Activated naive CD8-positive, alpha-beta T cell treated with anti-CD3 and anti-CD28 coated beads, Interleukin-2, amount 50 U/mL, for 24 hours (primary cell): ENCODE data around the gene JTB.
A peak's percentile ranks its signal among the peaks of the same experiment; 100 is the strongest.

Source experiments
- ATAC-seq: fragments of 150-1000 bp; cut with Tn5 transposase; one replicate; pipeline ENCODE4 v1.10.0; 2021
- DNase-seq: peaks from one replicate; pipeline ENCODE4 v3.0.0; 2021
- H3K27ac Mint-ChIP-seq: one replicate; pipeline ENCODE4 v1.8.0; 2021; ENCODE audit warnings: mild to moderate bottlenecking, mixed read lengths
- H3K27me3 Mint-ChIP-seq: one replicate; pipeline ENCODE4 v1.8.0; 2021; ENCODE audit warnings: mixed read lengths
- H3K36me3 Mint-ChIP-seq: one replicate; pipeline ENCODE4 v1.8.0; 2021; ENCODE audit warnings: low read depth, mixed read lengths
- H3K4me1 Mint-ChIP-seq: one replicate; pipeline ENCODE4 v1.8.0; 2021; ENCODE audit warnings: mixed read lengths
- H3K4me3 Mint-ChIP-seq: one replicate; pipeline ENCODE4 v1.8.0; 2021; ENCODE audit warnings: mild to moderate bottlenecking, moderate library complexity, mixed read lengths
- H3K9me3 Mint-ChIP-seq: one replicate; pipeline ENCODE4 v1.8.0; 2021; ENCODE audit warnings: mixed read lengths

Gene JTB

DNA sequence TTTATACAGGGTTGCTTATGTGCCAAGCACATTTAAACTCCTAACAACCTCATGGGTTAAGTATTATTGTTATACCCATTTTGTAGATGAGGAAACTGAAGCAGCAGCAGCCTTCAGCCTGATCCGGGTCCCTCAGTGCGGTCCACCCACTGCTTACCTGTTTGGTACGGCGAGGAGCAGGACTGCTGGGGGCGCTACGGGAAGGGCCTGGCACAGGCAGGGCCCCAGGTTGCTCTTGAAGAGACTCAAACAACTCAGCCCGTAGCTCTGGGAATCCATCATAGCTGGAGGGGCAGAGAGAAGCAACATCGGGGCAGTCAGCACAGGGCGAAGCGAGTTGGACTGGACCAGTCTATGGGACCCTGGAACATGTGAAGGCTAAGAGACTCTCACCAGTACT lies 40.1 kb downstream of the JTB start:
- ATAC-seq: no peak
- no peak for DNase-seq
- H3K27ac Mint-ChIP-seq: no peak overlapping the region
- no peaks in the 10 kb centered on the region for H3K27me3 Mint-ChIP-seq
- H3K36me3 Mint-ChIP-seq: peaks cover 52% of the 10 kb centered on the region
- no peaks in the 10 kb centered on the region for H3K4me1 Mint-ChIP-seq
- no peaks in the 10 kb centered on the region for H3K9me3 Mint-ChIP-seq
- H3K4me3 Mint-ChIP-seq: no peak overlapping the region

DNA sequence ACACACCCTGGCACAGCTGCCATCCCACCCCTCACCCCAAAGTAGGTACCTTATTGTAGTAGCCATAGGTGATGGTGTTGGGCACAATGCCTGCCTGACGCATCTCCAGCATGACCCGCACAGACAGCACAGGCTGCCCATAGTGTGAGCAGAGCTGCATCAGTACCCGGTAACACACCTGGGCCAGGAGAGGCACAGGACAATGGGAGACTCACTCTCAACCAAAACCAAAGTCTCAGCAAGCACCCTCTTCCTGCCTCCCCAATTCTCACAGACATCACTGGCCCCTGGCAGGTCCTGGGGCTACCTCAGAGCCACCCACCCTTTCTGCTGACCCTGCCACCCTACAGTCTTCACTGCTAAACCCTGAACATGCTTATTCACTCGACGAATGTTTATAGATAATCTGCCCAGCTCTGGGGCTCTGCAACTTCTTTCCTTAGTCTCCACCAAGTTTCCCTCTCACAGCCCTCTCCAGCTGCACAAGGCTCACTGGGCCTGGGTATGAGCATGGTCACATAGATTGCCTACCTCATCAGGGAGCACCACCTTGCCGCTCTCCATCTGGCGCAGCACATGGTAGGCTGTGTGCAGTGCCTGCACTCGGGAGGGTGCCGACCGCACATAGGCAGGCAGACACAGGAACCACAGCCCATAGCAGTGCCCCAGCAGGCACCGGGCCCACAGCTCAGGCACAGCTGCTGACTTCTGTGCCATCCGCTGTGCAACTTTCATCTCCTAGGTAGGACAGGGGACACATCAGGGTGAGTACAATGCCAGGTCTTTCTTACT lies 41.3 kb downstream of the JTB start:
- H3K4me1 Mint-ChIP-seq: no peaks in the 10 kb centered on the region
- H3K36me3 Mint-ChIP-seq: peaks cover 46% of the 10 kb centered on the region
- no peak overlapping the region for H3K27ac Mint-ChIP-seq
- no peak for ATAC-seq
- no peak overlapping the region for H3K4me3 Mint-ChIP-seq
- no peaks in the 10 kb centered on the region for H3K9me3 Mint-ChIP-seq
- no peaks in the 10 kb centered on the region for H3K27me3 Mint-ChIP-seq
- no peak for DNase-seq

DNA sequence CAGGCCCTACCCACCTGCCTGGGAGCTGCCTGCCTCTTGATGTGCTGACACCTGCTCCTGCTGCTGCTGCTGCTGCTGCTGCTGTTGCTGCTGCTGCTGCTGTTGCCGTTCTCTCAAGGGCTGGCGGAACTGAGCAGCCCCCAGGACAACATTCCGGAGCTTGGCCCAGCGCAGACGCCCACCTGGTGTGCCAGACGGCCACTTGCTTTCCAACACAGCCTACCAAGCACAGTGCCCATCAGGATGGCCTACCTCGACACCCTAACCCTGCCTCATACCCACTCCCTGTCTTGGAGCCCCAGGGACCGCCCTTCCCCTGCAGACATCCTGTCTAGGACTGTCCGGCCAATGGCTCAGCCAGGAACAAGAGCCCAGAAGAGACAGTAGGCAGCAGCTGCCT lies 42.7 kb downstream of the JTB start:
- ATAC-seq (no peak), DNase-seq (no peak)
- no peaks in the 10 kb centered on the region for H3K9me3 Mint-ChIP-seq
- H3K27ac Mint-ChIP-seq: no peak overlapping the region
- no peaks in the 10 kb centered on the region for H3K4me1 Mint-ChIP-seq
- no peak overlapping the region for H3K4me3 Mint-ChIP-seq
- peaks cover 36% of the 10 kb centered on the region for H3K36me3 Mint-ChIP-seq
- no peaks in the 10 kb centered on the region for H3K27me3 Mint-ChIP-seq

DNA sequence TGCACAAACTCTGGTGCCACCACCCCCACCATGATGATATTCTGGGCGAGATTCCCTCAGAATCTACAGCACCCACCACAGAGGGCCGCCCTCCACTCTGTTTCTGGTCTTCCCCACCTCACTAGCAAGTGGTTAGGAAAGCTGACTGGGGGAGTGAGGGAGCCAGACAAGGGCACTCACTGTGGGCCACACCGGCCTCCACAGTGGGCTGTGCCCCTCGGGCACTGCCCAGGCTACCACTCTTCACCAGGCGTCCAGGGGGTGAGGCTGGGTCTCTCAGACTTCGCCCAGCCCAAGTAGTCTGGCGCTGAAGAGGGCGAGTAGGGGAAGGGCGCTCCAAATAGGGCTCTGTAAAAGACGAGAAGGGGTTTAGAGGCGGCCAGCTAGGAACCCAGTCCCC lies 43.5 kb downstream of the JTB start:
- Mint-ChIP-seq H3K4me3 (no peak overlapping the region), H3K9me3 (no peaks in the 10 kb centered on the region), H3K27ac (no peak overlapping the region), H3K27me3 (no peaks in the 10 kb centered on the region), H3K4me1 (no peaks in the 10 kb centered on the region), H3K36me3 (peaks cover 31% of the 10 kb centered on the region)
- ATAC-seq: no peak
- no peak for DNase-seq

DNA sequence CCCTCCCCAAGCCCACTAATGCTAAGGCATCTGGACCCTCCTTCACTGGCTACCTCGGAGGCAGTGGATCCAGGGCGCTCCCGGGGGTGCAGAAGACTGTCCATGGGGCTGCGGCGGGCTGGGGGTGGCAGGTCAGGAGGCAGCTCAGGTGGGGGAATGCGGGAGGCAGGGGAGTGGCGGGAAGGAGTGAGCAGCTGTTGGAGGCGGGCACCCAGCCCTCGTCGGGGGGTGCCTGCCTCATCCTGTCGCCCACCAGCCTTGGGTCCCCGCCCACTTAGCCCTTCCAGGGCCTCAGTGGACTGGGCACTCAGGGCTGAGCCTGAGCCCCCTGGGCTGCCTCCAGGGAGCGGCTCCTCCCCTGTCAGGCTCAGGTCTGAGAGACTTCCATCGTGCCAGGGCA lies 44.0 kb downstream of the JTB start:
- Mint-ChIP-seq H3K4me1 (peaks cover 3% of the 10 kb centered on the region), H3K36me3 (peaks cover 27% of the 10 kb centered on the region), H3K9me3 (no peaks in the 10 kb centered on the region), H3K27me3 (no peaks in the 10 kb centered on the region), H3K27ac (no peak overlapping the region), H3K4me3 (no peak overlapping the region)
- DNase-seq: no peak
- ATAC-seq: no peak

DNA sequence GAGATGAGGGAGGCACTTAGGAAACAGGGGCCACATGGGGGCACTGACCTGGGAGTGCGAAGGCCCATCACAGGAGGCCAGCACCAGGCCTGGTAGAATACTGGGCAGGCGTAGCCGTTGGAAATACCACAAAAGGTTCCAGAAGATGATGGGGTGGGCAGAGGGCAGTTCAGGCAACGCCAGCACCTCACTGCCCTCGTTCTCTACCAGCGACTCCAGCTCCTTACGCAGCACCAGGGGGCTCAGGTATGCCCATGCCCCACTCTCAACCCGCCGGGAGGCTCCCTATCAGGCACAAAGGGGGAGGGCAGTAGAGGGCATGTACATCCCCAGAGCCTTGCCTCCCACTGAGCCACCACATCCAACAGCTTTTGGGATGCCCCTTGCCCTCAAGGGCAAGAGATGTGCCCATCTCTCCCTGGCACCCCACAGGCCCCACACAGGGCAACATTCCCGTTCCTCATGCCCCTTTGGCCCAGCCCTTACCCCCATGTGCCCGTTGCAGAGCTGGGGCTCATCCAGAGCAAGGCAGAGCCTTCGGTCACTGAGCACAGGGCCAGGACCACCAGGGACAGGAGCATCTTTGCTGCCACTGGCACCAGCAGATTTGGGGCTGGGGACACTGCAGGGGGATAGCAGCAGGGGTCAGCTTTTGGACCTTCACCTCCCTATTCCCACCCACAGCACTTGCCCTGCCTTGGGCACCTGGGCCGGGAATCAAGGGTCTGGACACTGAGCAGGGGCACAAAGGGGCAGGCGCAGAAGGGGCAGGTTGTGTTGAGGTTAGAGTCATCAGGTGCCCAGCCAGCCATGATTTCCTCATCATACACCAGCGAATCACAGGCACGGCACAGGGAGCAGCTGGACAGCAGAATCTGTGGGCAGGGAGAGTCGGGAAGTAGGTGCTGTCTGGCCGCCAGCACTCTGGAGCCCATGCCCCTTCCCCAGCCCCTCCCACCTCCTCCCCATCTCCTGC lies 45.0 kb downstream of the JTB start:
- Mint-ChIP-seq H3K27ac (no peak overlapping the region), H3K36me3 (peaks cover 22% of the 10 kb centered on the region), H3K4me3 (no peak overlapping the region), H3K9me3 (no peaks in the 10 kb centered on the region), H3K4me1 (peaks cover 8% of the 10 kb centered on the region), H3K27me3 (no peaks in the 10 kb centered on the region)
- no peak for ATAC-seq
- no peak for DNase-seq

DNA sequence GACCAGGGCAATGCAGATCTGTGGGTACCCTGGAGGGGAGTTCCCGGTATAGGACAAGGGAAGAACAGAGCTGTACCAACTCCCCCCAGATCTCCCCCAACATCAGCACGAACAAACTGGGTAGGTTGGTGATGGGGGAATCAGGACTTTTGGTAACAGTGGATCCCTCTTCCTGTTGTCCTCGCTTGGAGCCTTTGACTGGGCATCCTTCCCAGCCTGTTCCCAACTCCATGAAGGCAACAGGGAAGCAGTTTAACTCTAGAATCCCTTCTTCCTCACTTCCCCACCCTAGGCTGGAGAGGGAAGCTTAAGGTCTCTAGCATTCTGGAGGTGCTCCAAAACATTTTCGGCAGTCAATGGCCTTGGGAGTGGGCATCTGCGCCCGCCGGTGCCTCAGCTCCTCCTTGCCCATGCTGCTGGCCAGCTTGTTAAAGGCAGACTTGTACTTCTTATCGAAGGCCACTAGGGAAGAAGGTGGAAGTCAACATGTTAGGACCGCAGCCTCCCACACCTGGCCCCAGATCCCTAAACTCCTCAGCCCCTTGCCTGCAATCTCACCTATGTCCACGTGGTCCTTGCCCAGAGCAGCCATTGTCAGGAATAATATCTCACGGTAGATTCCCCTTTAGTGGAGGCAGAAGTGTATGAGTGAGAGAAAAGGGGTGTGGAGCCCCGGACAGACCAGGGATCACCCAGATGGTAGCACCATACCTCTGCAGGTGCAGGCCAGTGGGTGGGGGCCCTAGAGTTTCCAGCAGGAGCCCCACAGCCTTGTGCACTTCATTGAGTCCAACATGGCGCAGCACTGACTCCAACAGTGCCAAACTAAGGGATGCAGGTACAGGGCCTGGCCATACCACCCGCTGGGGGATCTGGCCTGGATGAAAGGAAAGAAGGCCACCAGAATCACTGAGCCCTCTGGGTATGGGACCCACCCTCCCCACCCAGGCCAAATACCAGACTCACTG lies 47.2 kb downstream of the JTB start:
- ATAC-seq (no peak), DNase-seq (no peak)
- no peaks in the 10 kb centered on the region for H3K27me3 Mint-ChIP-seq
- no peak overlapping the region for H3K27ac Mint-ChIP-seq
- H3K4me1 Mint-ChIP-seq: peaks cover 8% of the 10 kb centered on the region
- H3K36me3 Mint-ChIP-seq: peaks cover 6% of the 10 kb centered on the region
- H3K9me3 Mint-ChIP-seq: no peaks in the 10 kb centered on the region
- no peak overlapping the region for H3K4me3 Mint-ChIP-seq

DNA sequence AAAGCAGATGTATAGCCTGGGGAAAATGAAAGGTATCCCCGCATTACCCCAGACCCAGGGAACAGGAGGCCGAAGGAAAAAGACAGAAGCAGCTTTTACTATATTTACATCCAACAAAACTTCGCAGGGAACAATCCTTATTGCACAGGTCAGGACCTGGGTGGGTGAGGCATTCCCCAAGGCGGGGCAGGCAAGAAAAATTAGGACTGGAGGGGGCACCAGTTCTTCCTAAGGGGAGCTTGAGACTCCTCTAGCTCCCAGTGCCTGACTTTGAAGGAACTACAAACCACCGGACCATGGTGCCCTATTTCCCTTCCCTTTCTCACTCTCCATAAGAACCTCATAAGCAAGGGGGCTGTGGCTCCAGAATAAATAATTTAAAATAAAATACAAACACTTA lies 48.0 kb downstream of the JTB start:
- ATAC-seq (no peak), DNase-seq (no peak)
- Mint-ChIP-seq H3K4me1 (peaks cover 10% of the 10 kb centered on the region), H3K9me3 (no peaks in the 10 kb centered on the region), H3K36me3 (peaks cover 2% of the 10 kb centered on the region), H3K27me3 (no peaks in the 10 kb centered on the region), H3K4me3 (no peak overlapping the region), H3K27ac (no peak overlapping the region)

DNA sequence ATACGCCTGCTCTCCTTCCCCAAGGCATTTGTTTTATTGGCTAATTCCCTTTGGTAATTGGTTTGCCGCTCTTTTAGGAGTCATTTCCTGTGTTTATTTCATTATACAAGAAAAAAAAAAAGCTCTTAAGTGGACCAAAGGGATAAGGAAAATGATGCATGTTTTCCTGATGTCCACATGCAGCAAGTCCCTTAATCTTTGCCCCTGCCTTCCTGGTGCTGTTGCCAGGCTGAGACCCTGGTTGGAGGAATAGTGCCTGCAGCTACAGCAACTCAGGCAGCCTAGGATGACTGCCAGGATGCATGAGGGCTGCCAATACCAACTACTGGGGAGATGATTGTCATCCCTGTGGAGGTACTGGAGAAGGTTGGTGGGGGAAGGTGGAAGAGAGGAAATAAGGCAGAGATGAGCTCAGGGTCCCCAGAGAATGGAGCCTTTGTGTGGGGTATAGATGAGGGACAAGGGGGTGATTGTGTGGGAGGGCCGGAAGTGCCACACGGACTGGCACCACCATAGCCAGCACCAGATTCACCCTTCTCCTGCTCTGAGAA lies 48.6 kb downstream of the JTB start:
- no peak overlapping the region for H3K4me3 Mint-ChIP-seq
- DNase-seq: no peak
- peak overlapping the region; percentile 40 for H3K27ac Mint-ChIP-seq
- no peaks in the 10 kb centered on the region for H3K36me3 Mint-ChIP-seq
- H3K9me3 Mint-ChIP-seq: no peaks in the 10 kb centered on the region
- H3K27me3 Mint-ChIP-seq: no peaks in the 10 kb centered on the region
- H3K4me1 Mint-ChIP-seq: peaks cover 16% of the 10 kb centered on the region
- ATAC-seq: no peak

DNA sequence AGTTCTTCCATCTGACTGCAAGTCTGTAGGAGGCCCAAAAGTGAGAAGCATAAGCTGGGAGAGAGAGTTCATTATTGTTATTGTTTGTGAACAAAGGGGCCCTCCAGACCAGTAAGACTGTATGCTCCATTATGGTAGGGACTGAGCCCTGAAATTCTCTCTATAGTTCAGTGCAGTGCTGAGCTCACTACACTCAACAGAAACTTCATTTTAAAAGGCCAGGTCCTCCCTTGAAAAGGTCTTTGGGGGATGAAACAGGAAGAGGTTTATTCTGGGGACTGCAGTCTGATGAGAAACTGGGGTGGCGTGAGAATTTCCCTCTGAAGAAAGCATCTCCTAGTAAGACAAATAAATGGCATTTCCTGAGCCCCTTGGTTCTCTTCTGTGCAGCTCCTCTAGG lies 49.2 kb downstream of the JTB start:
- no peaks in the 10 kb centered on the region for H3K27me3 Mint-ChIP-seq
- H3K4me1 Mint-ChIP-seq: peaks cover 17% of the 10 kb centered on the region
- DNase-seq: no peak
- peak overlapping the region; percentile 40 for H3K27ac Mint-ChIP-seq
- no peaks in the 10 kb centered on the region for H3K36me3 Mint-ChIP-seq
- peak overlapping the region; percentile 1 for H3K4me3 Mint-ChIP-seq
- no peak for ATAC-seq
- no peaks in the 10 kb centered on the region for H3K9me3 Mint-ChIP-seq

DNA sequence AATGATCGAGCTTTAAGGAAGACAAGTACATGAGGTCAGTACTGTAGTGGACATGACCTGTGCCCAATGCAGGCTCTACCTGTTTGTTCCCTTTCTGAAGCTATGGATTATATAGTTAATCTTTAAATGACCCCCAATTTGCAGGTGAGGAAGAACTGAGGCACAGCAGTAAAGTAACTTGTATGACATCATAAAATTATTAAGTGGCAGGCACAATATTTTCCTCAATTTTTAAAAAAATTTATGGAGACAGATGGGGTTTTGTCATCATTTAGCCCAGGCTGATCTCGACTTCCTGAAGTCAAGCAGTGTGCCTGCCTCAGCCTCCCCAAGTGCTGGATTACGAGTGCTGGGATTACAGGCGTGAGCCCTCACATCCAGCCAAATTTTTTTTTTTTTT lies 51.1 kb downstream of the JTB start:
- Mint-ChIP-seq H3K27me3 (no peaks in the 10 kb centered on the region), H3K4me1 (peaks cover 19% of the 10 kb centered on the region), H3K36me3 (no peaks in the 10 kb centered on the region), H3K27ac (no peak overlapping the region), H3K4me3 (no peak overlapping the region), H3K9me3 (no peaks in the 10 kb centered on the region)
- ATAC-seq (no peak), DNase-seq (no peak)
